Measurements from ENCODE around the gene C3AR1.
"Not testable (repeated sequence)": the region's sequence is repeated elsewhere in the genome, so short reads cannot be mapped to it uniquely, and the experiment has no call there.

Gene C3AR1

DNA sequence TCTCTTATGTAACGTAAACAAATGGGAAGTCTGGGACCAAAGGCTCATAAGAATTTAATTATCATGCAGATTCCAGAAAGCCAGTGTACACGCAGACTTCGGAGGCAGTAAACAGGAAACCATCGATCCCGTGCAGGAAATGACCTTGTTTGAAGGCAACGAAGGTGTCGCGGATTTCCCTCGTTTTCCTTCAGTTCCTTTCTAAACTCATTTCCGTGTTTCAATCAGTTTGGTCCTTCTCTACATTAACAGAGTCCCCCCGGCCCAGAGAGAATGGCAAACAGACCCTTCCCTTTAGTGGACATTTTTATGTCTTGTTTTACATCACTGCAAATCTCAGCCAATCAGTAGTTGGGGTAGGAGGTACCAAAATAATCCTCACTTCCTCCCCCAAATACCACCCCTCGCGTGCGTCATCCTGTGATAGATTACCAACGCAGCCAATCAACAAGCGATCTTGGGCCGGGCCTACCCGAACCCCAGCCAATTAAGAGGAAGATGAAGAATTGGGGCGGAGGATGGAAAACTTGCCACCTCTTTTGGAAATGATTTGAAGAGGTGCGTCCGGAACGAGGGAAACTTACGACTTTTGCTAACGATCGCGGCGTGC is 39.8 kb downstream of the C3AR1 start:
- peak; percentile 97 for DNase-seq

DNA sequence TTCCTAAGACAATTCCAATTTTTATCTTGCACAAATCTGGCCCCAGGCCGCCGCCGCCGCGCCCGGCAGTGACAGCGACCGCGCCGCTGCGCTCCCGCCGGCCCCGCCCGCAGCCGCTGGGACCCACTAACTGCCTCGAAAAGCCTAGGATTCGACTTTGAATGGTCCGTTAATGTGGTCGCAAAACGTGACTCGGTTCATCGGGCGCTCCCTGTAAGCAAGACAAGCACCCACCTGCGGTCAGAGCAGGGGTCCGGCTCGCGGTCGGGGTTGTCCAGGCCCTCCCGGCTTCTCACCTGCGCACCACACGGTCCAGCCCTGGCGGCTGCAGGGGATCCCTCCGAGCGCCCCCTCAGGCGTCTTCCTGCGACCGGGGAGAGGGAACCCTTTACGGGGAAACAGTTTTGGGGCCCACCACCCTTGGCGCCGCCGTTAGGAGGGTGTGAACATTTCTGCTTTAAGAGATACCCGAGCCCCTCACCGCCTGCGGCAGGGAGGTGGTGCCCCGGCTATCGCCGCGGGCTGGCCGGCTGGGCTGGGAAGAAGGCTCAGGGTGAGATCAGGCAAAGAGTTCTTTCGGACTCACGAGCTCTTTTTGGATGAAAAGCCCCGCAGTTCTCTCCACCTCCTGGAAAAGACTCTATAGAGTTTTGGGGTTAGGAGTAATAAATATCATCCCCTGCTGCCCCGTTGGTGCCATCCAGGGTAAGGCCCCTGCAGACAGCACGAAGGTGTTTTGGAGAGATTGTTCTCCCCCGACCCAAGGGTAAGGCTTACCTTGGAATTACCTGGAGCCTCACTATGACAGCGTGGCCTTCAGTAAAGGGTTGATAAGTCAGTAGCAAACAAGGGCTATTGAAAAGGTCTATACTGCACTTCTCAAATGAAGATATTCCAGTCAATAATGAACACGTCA is 47.2 kb downstream of the C3AR1 start:
- DNase-seq, result peak; percentile 49

DNA sequence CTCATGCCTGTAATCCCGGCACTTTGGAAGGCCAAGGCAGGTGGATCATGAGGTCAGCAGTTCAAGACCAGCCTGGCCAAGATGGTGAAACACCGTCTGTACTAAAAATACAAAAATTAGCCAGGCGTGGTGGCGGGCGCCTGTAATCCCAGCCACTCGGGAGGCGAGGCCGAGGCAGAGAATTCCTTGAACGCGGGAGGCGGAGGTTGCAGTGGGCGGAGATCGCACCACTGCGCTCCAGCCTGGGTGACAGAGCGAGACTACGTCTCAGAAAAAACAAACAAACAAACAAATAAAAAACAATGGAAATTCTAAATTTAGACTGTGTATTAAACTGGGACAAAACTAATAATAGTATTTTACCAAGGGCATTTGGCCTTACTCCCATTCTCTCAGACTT is 47.9 kb downstream of the C3AR1 start:
- not testable (repeated sequence) for DNase-seq

DNA sequence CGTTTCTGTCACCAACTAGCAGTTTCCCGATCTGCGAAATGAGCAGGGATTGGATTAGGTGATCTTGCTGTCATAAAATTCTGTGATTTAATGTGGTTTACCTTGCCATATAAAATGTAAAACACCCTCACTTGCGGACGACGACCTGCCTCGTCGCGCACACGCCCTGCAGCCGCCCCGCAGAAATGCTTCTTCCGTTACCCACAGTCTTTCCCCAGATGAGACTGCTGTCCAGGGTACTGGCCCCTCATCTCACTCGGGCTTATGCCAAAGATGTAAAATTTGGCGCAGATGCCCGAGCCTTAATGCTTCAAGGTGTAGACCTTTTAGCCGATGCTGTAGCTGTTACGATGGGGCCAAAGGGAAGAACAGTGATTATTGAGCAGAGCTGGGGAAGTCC is 51.3 kb downstream of the C3AR1 start:
- DNase-seq, result no peak

DNA sequence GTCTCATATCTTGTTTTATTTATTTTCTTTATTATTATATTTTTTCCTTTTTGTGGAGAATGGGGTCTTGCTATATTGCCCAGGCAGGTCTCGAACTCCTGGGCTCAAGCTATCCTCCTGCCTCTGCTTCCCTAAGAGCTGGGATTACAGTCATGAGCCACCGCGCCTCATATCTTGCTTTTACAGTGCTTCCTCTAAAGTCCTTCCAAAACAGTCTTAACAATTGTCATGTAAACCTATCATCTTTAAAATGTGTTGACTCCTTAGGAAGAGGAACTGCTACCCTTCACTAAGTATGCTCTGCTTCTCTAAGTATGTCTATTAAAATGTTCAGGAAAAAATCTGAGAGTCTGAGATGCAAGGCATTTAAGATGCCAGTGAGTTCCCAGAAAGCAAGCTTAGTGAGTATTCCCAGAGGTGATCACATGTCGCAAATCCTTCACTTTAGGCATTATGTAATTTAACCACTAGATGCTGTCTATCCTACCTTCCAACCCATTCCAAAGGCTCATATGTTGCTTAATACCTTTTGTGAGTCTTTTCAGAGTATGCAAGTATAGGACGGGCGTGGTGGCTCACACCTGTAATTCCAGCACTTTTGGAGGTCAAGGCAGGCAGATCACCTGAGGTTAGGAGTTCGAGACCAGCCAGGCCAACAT is 53.4 kb downstream of the C3AR1 start:
- DNase-seq, result no peak

DNA sequence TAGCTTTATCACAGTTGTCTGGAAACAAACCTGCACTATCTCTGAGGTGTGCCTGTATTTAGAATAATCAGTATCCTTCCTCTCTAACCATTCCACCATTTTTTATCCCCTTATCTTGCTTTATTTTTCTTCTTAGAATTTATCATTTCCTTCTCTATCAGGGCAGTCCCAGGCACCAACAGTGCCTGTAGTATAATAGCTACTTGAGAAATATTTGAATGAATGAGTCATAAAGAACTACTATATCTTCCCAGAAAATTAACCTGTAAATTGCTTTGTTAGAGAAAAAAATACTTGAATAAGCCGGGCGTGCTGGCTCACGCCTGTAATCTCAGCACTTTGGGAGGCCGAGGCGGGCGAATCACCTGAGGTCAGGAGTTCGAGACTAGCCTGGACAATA is 54.8 kb downstream of the C3AR1 start:
- no peak for DNase-seq
